GM12878 (cell line): Measurements from ENCODE around the gene FAM120A. TPM values are rescaled to one million over a fixed set of nuclear protein-coding genes. Genes with fewer than 3 reads are reported as not detected.

Experiments used
- ATAC-seq: fragments of 200-7000 bp; cut with Tn5 transposase; 3 replicates; pipeline ENCODE4 v1.9.1; 2020; ENCODE audit warnings: mild to moderate bottlenecking, moderate library complexity
- BruUV-seq: library from RNA; stranded (reverse); fragments of 400-500 nt; replicated peaks from 2 replicates; lab custom pipeline; 2021; lab: Mats Ljungman, UMichigan
- CTCF ChIA-PET: fragments of 300-600 bp; sonication (Branson Sonifier 250); formaldehyde crosslinking; extraction: SDS; loops from one replicate; lab custom pipeline; 2021; ENCODE audit warnings: inconsistent platforms; lab: Yijun Ruan, JAX
- POLR2A ChIA-PET: fragments of 350-600 bp; formaldehyde crosslinking; extraction: SDS; loops from one replicate; lab custom pipeline; 2021; ENCODE audit warnings: inconsistent platforms; lab: Charles Lee
- RAD21 ChIA-PET: fragments of 300-600 bp; sonication (Branson Sonifier 250); formaldehyde crosslinking; loops from one replicate; lab custom pipeline; 2023; ENCODE audit warnings: antibody characterized with exemption; ENCODE audit not compliant: unreplicated experiment; lab: Charles Lee
- SMC1A ChIA-PET: fragments of 300-600 bp; sonication (Branson Sonifier 250); formaldehyde crosslinking; loops from one replicate; lab custom pipeline; 2023; ENCODE audit not compliant: unreplicated experiment, uncharacterized antibody; lab: Charles Lee
- DNase-seq: peaks from one replicate; pipeline ENCODE4 v3.0.0-alpha.2; 2011; ENCODE audit warnings: low read depth, low spot score
- FAIRE-seq: peaks from 3 replicates; lab custom pipeline; 2011; peaks lifted over from hg19 to GRCh38; lab: Jason Lieb, UNC
- H2AFZ ChIP-seq: 2 replicates; pipeline ENCODE4 v1.6.0; 2011; ENCODE audit warnings: low read depth, low read length, control low read depth; ENCODE audit not compliant: control insufficient read depth
- H3K27ac ChIP-seq: 2 replicates; pipeline ENCODE4 v1.5.1; 2011; ENCODE audit warnings: control low read depth; ENCODE audit not compliant: control insufficient read depth, insufficient read depth
- H3K27me3 ChIP-seq, 2 experiments: replicated peaks in 1 of 2; 2 replicates each; pipeline versions ENCODE4 v1.6.0 to v1.6.1; 2011; ENCODE audit warnings: low read length in 1 of 2; ENCODE audit not compliant: control insufficient read depth in 2 of 2, insufficient read depth in 2 of 2
- H3K36me3 ChIP-seq, 2 experiments: 2 replicates each; pipeline ENCODE4 v1.5.1; 2011; ENCODE audit warnings: low read length in 1 of 2; ENCODE audit not compliant: control insufficient read depth in 2 of 2, insufficient read depth in 2 of 2
- H3K4me1 ChIP-seq: 2 replicates; pipeline ENCODE4 v1.6.1; 2011; ENCODE audit warnings: mild to moderate bottlenecking, low read length, moderate library complexity, mixed read lengths; ENCODE audit not compliant: control insufficient read depth, insufficient read depth
- H3K4me2 ChIP-seq: 2 replicates; pipeline ENCODE4 v1.6.0; 2011; ENCODE audit warnings: control low read depth; ENCODE audit not compliant: control insufficient read depth, insufficient read depth
- H3K4me3 ChIP-seq: fragments of 200-600 bp; sonication (generic); 2 replicates; pipeline ENCODE4 v1.5.1; 2016
- H3K79me2 ChIP-seq: 2 replicates; pipeline ENCODE4 v1.6.0; 2011; ENCODE audit warnings: low read length; ENCODE audit not compliant: control insufficient read depth, insufficient read depth
- H3K9ac ChIP-seq: 2 replicates; pipeline ENCODE4 v1.8.0; 2011; ENCODE audit warnings: low read length, control low read depth, mixed read lengths; ENCODE audit not compliant: control insufficient read depth, insufficient read depth
- H3K9me3 ChIP-seq: replicated peaks from 3 replicates; pipeline ENCODE4 v1.5.1; 2011; ENCODE audit warnings: mild to moderate bottlenecking, low read length; ENCODE audit not compliant: control insufficient read depth, insufficient read depth
- H4K20me1 ChIP-seq: 2 replicates; pipeline ENCODE4 v1.6.0; 2011; ENCODE audit not compliant: control insufficient read depth, insufficient read depth
- BACH1 ChIP-seq: fragments of 450-650 bp; IDR thresholded peaks from 2 replicates; pipeline ENCODE4 v1.6.1; 2017; ENCODE audit warnings: mild to moderate bottlenecking, borderline replicate concordance
- EP300 ChIP-seq, 2 experiments: fragments of 150-350 bp in 1 of 2; IDR thresholded peaks; 2 replicates each; pipeline ENCODE4 v1.6.1; 2011 to 2012; ENCODE audit warnings: low read depth in 2 of 2, low read length in 2 of 2, borderline replicate concordance in 1 of 2, improper control_type of control experiment in 1 of 2, inconsistent platforms in 1 of 2; ENCODE audit not compliant: control insufficient read depth in 1 of 2
- FOS ChIP-seq: IDR thresholded peaks from 3 replicates; pipeline ENCODE4 v1.6.1; 2011; ENCODE audit warnings: borderline replicate concordance; ENCODE audit not compliant: insufficient read length; ENCODE audit errors: extremely low read depth
- HDGF ChIP-seq: fragments of 450-650 bp; IDR thresholded peaks from 2 replicates; pipeline ENCODE4 v1.6.1; 2016; ENCODE audit warnings: antibody characterized with exemption
- IKZF2 ChIP-seq, 2 experiments: fragments of 450-650 bp; IDR thresholded peaks; 2 replicates each; pipeline ENCODE4 v1.6.1; 2017; ENCODE audit warnings: mild to moderate bottlenecking in 2 of 2, moderate library complexity in 2 of 2
- MAX ChIP-seq: IDR thresholded peaks from 2 replicates; pipeline ENCODE4 v1.6.1; 2012; ENCODE audit warnings: low read depth, low read length, improper control_type of control experiment
- MEF2A ChIP-seq: IDR thresholded peaks from 2 replicates; pipeline ENCODE4 v1.6.1; 2011; ENCODE audit warnings: low read depth, mild to moderate bottlenecking, low read length, moderate library complexity; ENCODE audit not compliant: insufficient read depth
- RB1 ChIP-seq: fragments of 450-650 bp; formaldehyde crosslinking; IDR thresholded peaks from 2 replicates; pipeline ENCODE4 v1.6.1; 2017; ENCODE audit warnings: mild to moderate bottlenecking, borderline replicate concordance
- TCF12 ChIP-seq: IDR thresholded peaks from 2 replicates; pipeline ENCODE4 v1.6.1; 2011; ENCODE audit warnings: low read depth, mild to moderate bottlenecking, low read length
- ZBTB11 ChIP-seq: fragments of 450-650 bp; formaldehyde crosslinking; IDR thresholded peaks from 2 replicates; pipeline ENCODE4 v1.5.0; 2022; ENCODE audit warnings: mild to moderate bottlenecking, missing genetic modification characterization
- WGBS: methylation state at CpG from one replicate; pipeline ENCODE4 v1.1.6; 2016; ENCODE audit warnings: low lambda C conversion rate; ENCODE audit not compliant: insufficient replicate concordance, insufficient coverage; ENCODE audit errors: missing lambda C conversion rate; 5-methylcytosine and 5-hydroxymethylcytosine counted together
- in situ Hi-C: fragments of 300-500 bp; cut with MboI; formaldehyde crosslinking; loops from 9 replicates; pipeline ENCODE4 v1.14.3; 2018; ENCODE audit warnings: mixed read lengths
- intact Hi-C: fragments of 100-400 bp; cut with micrococcal nuclease; formaldehyde crosslinking; loops from one replicate; pipeline ENCODE4 v1.14.2; 2022; ENCODE audit not compliant: unreplicated experiment
- polyA plus RNA-seq, 11 experiments: library from polyadenylated mRNA; depleted of rRNA in 4 of 11; unstranded in 6 of 11; stranded (reverse) in 5 of 11; fragments of >200 nt; fragmentation: Nextera tagmentation in 4 of 11; fragmentation: Illumina TruSeq in 1 of 11; extraction: Ambion mirVana in 4 of 11; extraction: Trizol in 1 of 11; gene quantifications; 1 replicate in 1 of 11; 2 replicates in 10 of 11; pipeline versions ENCODE4 v1.2.1 to v1.2.3, GENCODE V29; 2011 to 2016; ENCODE audit warnings: inconsistent platforms in 2 of 11, missing spikeins in 2 of 11, low read depth in 1 of 11
- total RNA-seq, 4 experiments: library from RNA; depleted of rRNA in 3 of 4; stranded (reverse); fragments of >200 nt in 3 of 4; fragmentation: Illumina TruSeq in 1 of 4; extraction: Trizol in 1 of 4; gene quantifications; 2 replicates each; pipeline versions ENCODE4 v1.2.1 to v1.2.3, GENCODE V29; 2013 to 2021

FAM120A gene
- total and polyA plus RNA-seq, 10 of the 15 experiments (the other 5 are each of a cell fraction or from before 2014, with no cell fraction given) = 13.1 to 89.6 (median 52.5) TPM

GRCh38 chr9:93598647-93599241 lies 147.3 kb downstream of the FAM120A start:
- RAD21 ChIA-PET = no interaction called here
- in situ Hi-C loops (no loop called here), intact Hi-C loops (no loop called here)
- Histone ChIP-seq H4K20me1 (no peaks in the 10 kb centered on the region), H3K27ac (no peak overlapping the region), H3K79me2 (no peaks in the 10 kb centered on the region), H3K4me1 (peaks cover 3% of the 10 kb centered on the region; the same call in 1 of the 2 replicates), H2AFZ (no peak overlapping the region), H3K36me3 (no peaks in the 10 kb centered on the region; a peak in 1 of 4 replicates), H3K27me3 (no peaks in the 10 kb centered on the region), H3K9me3 (no peaks in the 10 kb centered on the region; the same call in 2 of the 3 replicates), H3K4me3 (no peak overlapping the region), H3K9ac (no peak overlapping the region), H3K4me2 (no peak overlapping the region)
- ATAC-seq = no peak
- TF ChIP-seq IKZF2 (IDR thresholded peaks at IDR 0.05) (no peak), MEF2A (no peak), EP300 (IDR thresholded peaks at IDR 0.05; ENCODE audit: borderline replicate concordance in 1 of 2, control insufficient read depth in 1 of 2, low read depth in 2 of 2, low read length in 2 of 2) (no peak)
- POLR2A ChIA-PET = no interaction called here
- CTCF ChIA-PET = no interaction called here
- FAIRE-seq = no peak
- 74% methylated on average over 11 of the region's 11 CpGs for WGBS
- no peak for DNase-seq
- SMC1A ChIA-PET = no interaction called here
- no TSS peak for BruUV-seq

GRCh38 chr9:93599571-93600403 lies 148.3 kb downstream of the FAM120A start:
- DNase-seq (no peak), FAIRE-seq (no peak), ATAC-seq (no peak)
- Histone ChIP-seq H3K4me1 (peaks cover 3% of the 10 kb centered on the region; the same call in 1 of the 2 replicates), H3K79me2 (no peaks in the 10 kb centered on the region), H4K20me1 (no peaks in the 10 kb centered on the region), H3K9me3 (no peaks in the 10 kb centered on the region; the same call in 2 of the 3 replicates), H3K9ac (no peak overlapping the region), H3K27ac (no peak overlapping the region), H3K27me3 (no peaks in the 10 kb centered on the region), H2AFZ (no peak overlapping the region), H3K4me3 (no peak overlapping the region), H3K4me2 (no peak overlapping the region), H3K36me3 (no peaks in the 10 kb centered on the region; a peak in 1 of 4 replicates)
- BruUV-seq = no TSS peak
- ChIA-PET SMC1A (interaction anchor here (1.6 kb wide), 1 partner anchor 19 kb away, joined by 4 read pairs; no protein-coding TSS in a partner anchor), RAD21 (no interaction called here), CTCF (interaction anchor here (0.6 kb wide), 1 partner anchor 595 kb away, joined by 3 read pairs; no protein-coding TSS in a partner anchor), POLR2A (no interaction called here)
- intact Hi-C loops (no loop called here), in situ Hi-C loops (no loop called here)
- TF ChIP-seq HDGF = 0 out of 2 replicates have a peak, but pooled peaks have one; percentile 58
- TF ChIP-seq RB1 = no peak
- TF ChIP-seq ZBTB11 (CRISPR knock-in tag) = no peak
- TF ChIP-seq MAX = no peak
- TF ChIP-seq TCF12 = no peak
- TF ChIP-seq FOS = no peak
- TF ChIP-seq BACH1 = no peak
- 70% methylated on average over 17 of the region's 17 CpGs for WGBS
